Brain microvascular endothelial cell (primary cell): ENCODE data around the gene BATF.

Experiments
- DNase-seq: peaks from one replicate; pipeline ENCODE4 v3.0.0-alpha.2; 2020
- H3K27ac ChIP-seq: fragments of 250-450 bp; sonication (Bioruptor Pico); 2 replicates; pipeline ENCODE4 v1.5.1; 2020; ENCODE audit warnings: mild to moderate bottlenecking, moderate library complexity
- H3K27me3 ChIP-seq: fragments of 250-450 bp; sonication (Bioruptor Pico); replicated peaks from 2 replicates; pipeline ENCODE4 v1.5.1; 2020; ENCODE audit warnings: mild to moderate bottlenecking
- H3K36me3 ChIP-seq: fragments of 250-450 bp; sonication (Bioruptor Pico); replicated peaks from 2 replicates; pipeline ENCODE4 v1.5.1; 2020; ENCODE audit warnings: mild to moderate bottlenecking
- H3K4me3 ChIP-seq: 2 replicates; pipeline ENCODE4 v1.5.1; 2011; ENCODE audit warnings: low read depth, mild to moderate bottlenecking, control low read depth, low read length, moderate library complexity
- CTCF ChIP-seq: IDR thresholded peaks from 2 replicates; pipeline ENCODE4 v1.5.1; 2011; ENCODE audit warnings: low read depth, mild to moderate bottlenecking, moderate library complexity, low read length, control low read depth, inconsistent platforms; ENCODE audit errors: missing control alignments
- in situ Hi-C: cut with HindIII; loops from 2 replicates; pipeline ENCODE4 v1.10.0; 2017; ENCODE audit warnings: low sequenced_read_pairs, low pct_ligation_motif_present

BATF gene

GRCh38 chr14:75492832-75493591, 29.3 kb upstream of the BATF start:
- in situ Hi-C loops: no loop called here
- no peak for DNase-seq
- no peak for TF ChIP-seq CTCF
- Histone ChIP-seq H3K27me3 (no peaks in the 10 kb centered on the region), H3K4me3 (no peak overlapping the region), H3K27ac (no peak overlapping the region), H3K36me3 (no peaks in the 10 kb centered on the region)

GRCh38 chr14:75493592-75494087, 28.6 kb upstream of the BATF start:
- Histone ChIP-seq H3K27me3 (no peaks in the 10 kb centered on the region), H3K4me3 (no peak overlapping the region), H3K27ac (no peak overlapping the region), H3K36me3 (no peaks in the 10 kb centered on the region)
- no peak for DNase-seq
- in situ Hi-C loops: no loop called here
- no peak for TF ChIP-seq CTCF

GRCh38 chr14:75494896-75495295, 27.4 kb upstream of the BATF start:
- no peaks in the 10 kb centered on the region for H3K36me3 ChIP-seq
- no peak for TF ChIP-seq CTCF
- DNase-seq: no peak
- H3K4me3 ChIP-seq: no peak overlapping the region
- H3K27ac ChIP-seq: no peak overlapping the region
- in situ Hi-C loops: no loop called here
- H3K27me3 ChIP-seq: no peaks in the 10 kb centered on the region

- Histone ChIP-seq H3K27ac (no peak overlapping the region), H3K27me3 (no peaks in the 10 kb centered on the region), H3K4me3 (no peak overlapping the region), H3K36me3 (no peaks in the 10 kb centered on the region)
- in situ Hi-C loops: no loop called here
- no peak for TF ChIP-seq CTCF
- DNase-seq: no peak
Measured at GRCh38 chr14:75495399-75495798, 26.9 kb upstream of the BATF start.

- in situ Hi-C loops: no loop called here
- no peaks in the 10 kb centered on the region for H3K36me3 ChIP-seq
- no peak overlapping the region for H3K27ac ChIP-seq
- no peak for TF ChIP-seq CTCF
- H3K4me3 ChIP-seq: no peak overlapping the region
- DNase-seq: no peak
- H3K27me3 ChIP-seq: no peaks in the 10 kb centered on the region
Measured at GRCh38 chr14:75495882-75496281, 26.4 kb upstream of the BATF start.

GRCh38 chr14:75496755-75497154, 25.5 kb upstream of the BATF start:
- DNase-seq: no peak
- no peak for TF ChIP-seq CTCF
- H3K36me3 ChIP-seq: no peaks in the 10 kb centered on the region
- in situ Hi-C loops: no loop called here
- no peak overlapping the region for H3K4me3 ChIP-seq
- no peak overlapping the region for H3K27ac ChIP-seq
- no peaks in the 10 kb centered on the region for H3K27me3 ChIP-seq
